Measurements from ENCODE around the gene SPP2.

SPP2 gene

GRCh38 chr2:234126146-234126470 lies 75.6 kb downstream of the SPP2 start:
- no peaks in the 10 kb centered on the region for H3K9me3 Mint-ChIP-seq
- H3K27ac Mint-ChIP-seq = no peak overlapping the region
- H3K36me3 Mint-ChIP-seq = no peaks in the 10 kb centered on the region
- DNase-seq (no peak), ATAC-seq (replicated peaks) (no peak)
- H3K4me1 Mint-ChIP-seq = peaks cover 0 to 4% of the 10 kb centered on the region in 2 donors
- H3K27me3 Mint-ChIP-seq = peaks cover 24 to 31% of the 10 kb centered on the region in 2 donors
- H3K4me3 Mint-ChIP-seq = no peak overlapping the region

Data from stimulated activated naive B cell treated with anti-CD40 and anti-IgM and Interleukin-4, amounts not matched to agents 10 μg/mL and 1 μg/mL and 100 μg/mL, for 72 hours (primary cell).